Left renal pelvis (tissue), 4 donors: Measurements from ENCODE around the gene DPYSL5. TPM values are rescaled to one million over a fixed set of nuclear protein-coding genes. Genes with fewer than 3 reads are reported as not detected.
"Not testable (repeated sequence)": the region's sequence is repeated elsewhere in the genome, so short reads cannot be mapped to it uniquely, and the experiment has no call there.

Experiments used
- DNase-seq, 4 donors: peaks; one replicate each; pipeline ENCODE4 v3.0.0-alpha.2; 2013; ENCODE audit warnings: low read depth in 4 of 4, low spot score in 3 of 4
- polyA plus RNA-seq, 4 donors: library from polyadenylated mRNA; unstranded; fragments of 120-200 nt; gene quantifications; one replicate each; pipeline ENCODE4 v1.2.1, GENCODE V29; 2013; ENCODE audit not compliant: insufficient read length in 4 of 4

DPYSL5 gene
- 1 to 10 TPM; 2.3 to 8.5 (median 5.5) TPM for polyA plus RNA-seq

GRCh38 chr2:26847655-26848335 lies at the start of gene DPYSL5:
TSS of gene DPYSL5 (plus strand) at chr2:26848132. CDS start at chr2:26898500, 50,368 bp downstream.
- DNase-seq, result no peak

DNA sequence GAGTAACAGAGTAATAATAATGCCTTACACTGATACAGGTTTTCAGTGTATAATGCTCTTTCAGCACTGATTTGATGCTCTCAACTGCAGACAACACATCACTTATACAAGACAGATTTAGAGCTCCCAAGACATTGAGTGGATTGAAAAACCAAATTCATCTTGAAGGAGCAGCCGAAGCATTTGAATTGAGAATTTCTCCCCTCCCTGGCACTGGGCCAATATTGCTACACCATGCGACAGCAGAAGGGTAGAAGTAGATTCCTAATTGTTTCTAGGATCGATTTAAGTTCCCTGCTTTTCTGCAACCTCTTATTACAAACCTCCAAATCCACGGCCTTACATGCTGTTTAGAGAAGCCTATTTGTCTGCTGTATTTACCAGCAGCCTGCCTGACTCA lies 46.6 kb upstream of the DPYSL5 start:
- DNase-seq, result no peak

GRCh38 chr2:26801796-26802195 lies 46.1 kb upstream of the DPYSL5 start:
- no peak for DNase-seq

DNA sequence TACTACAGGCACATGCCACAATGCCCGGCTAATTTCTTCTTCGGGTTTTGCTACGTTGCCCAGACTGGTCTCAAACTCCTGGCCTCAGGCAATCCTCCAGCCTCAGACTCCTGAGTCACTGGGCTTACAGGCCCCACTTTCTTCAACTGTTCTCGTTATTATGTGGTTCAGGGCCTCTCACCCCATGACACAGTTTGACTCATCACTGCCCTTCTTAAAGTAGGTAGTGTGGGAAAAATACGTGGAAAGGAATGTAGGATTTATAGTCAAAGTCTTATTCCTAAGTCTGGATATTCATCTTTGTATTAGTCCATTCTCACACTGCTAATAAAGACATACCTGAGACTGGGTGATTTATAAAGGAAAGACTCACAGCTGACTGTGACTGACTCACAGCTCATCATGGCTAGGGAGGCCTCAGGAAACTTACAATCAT lies 42.7 kb upstream of the DPYSL5 start:
- no peak for DNase-seq

- DNase-seq, result peak in 1 of 4 donors; percentile 30
Observed at GRCh38 chr2:26807788-26808460, 40.0 kb upstream of the DPYSL5 start.

DNA sequence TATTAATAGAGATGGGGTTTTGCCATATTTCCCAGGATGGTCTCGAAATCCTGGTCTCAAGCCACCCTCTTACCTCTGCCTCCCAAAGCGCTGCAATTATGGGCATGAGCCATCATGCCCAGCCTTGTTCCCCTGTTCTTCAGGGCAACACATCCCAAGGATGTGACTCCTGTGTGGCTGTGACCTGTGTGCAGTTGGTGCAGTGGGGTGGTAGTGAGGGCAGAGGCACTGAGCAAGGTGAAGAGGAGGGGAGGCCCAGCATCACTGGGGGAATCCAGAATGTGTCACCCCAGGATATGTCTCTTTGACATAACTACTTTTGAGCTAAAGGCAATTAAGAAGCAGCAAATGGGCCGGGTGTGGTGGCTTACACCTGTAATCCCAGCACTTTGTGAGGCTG lies 38.7 kb upstream of the DPYSL5 start:
- DNase-seq, result no peak

GRCh38 chr2:26809876-26810577 lies 37.9 kb upstream of the DPYSL5 start:
- DNase-seq, result no peak

DNA sequence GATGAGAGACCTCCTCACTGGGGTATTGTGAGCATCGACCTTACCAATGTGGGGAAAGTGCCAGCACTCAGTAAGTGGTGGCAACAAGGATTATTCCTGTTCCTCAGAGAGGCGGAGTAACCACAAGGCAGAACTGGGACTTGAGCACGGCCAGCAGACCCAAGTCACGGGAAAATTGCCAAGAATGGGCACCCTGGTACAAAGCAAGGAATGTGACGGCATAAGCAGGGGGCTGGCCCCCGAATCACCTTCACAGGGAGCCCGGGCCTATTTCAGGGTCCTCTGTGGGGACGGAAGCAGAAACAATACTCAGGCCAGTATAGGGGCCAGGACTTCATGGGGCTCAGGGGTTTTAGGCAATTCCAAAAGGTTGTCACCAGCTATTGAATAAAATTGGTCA lies 36.7 kb upstream of the DPYSL5 start:
- DNase-seq, result no peak

DNA sequence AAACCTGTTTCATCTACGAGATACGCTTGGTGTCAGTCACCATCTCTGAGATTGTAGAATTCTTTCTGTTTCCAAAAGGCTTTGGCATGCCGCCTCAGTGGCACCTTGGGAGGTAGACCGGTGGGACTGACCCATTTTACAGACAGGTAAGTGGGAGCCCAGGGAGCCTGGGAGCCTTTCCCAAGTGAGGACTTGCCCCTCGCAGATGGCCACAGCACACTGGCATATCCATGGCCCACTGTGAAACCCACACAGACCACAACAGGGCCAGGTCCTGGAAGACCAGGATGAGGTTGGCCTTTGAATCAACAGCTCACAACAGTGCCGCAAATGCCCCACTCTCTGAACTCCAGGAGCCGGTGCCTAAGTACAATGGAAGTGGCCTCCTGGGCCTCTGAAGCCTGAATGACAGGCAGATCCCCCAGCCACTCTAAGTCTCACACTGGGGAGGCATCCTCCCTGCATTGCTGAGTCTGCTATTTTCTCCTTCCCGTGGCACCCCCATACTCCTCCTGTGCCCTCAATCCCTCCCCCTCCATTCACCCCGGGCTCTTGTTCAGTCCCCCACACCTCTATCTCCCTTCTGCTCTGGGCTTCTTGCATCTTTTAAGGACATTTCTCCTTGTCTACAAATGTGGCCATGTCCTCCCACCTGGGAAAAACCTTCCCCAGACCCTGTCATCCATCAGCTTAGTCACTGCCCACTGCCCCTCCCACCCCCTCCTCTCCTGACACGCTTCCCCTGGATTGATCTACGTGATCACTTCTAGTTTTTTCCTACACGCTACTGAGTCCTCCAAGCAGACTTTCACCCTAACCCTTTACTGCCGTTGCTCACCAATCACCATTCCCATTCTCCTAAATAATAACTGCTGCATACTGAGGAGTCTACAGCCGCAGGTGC lies 35.9 kb upstream of the DPYSL5 start:
- DNase-seq, result no peak

DNA sequence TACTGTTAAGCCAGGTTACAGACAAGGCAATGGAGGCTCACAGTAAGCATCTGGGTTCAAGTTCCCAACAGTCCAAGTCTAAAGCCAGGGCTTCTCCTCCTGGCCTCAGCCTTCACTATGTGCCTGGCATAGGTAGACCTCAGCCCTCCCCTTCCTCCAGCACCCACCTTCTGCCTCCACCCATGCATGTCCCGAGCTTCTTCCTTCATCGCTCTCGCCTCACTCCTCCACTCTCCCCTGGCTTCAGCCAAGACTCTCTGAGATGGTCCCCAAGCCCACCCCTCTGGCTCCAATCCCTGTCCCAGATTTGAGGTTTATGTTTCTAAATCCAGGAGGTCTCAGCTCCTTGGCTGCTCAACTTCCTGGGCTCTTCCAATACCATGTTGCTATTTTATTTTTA lies 35.2 kb upstream of the DPYSL5 start:
- no peak for DNase-seq

DNA sequence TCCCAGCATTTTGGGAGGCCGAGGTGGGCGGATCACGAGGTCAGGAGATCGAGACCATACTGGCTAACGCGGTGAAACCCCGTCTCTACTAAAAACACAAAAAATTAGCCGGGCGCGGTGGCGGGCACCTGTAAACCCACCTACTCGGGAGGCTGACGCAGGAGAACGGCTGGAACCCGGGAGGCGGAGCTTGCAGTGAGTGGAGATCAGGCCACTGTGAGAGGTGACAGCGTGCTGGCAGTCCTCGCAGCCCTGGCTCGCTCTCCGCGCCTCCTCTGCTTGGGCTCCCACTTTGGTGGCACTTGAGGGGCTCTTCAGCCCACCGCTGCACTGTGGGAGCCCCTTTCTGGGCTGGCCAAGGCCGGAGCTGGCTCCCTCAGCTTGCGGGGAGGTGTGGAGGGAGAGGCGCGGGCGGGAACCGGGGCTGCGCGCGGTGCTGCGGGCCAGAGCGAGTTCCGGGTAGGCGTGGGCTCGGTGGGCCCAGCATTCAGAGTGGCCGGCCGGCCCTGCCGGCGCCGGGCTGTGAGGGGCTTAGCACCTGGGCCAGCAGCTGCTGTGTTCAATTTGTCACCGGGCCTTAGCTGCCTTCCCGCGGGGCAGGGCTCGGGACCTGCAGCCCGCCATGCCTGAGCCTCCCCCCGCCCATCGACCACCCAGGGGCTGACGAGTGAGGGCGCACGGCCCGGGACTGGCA lies 33.7 kb upstream of the DPYSL5 start:
- not testable (repeated sequence) for DNase-seq

DNA sequence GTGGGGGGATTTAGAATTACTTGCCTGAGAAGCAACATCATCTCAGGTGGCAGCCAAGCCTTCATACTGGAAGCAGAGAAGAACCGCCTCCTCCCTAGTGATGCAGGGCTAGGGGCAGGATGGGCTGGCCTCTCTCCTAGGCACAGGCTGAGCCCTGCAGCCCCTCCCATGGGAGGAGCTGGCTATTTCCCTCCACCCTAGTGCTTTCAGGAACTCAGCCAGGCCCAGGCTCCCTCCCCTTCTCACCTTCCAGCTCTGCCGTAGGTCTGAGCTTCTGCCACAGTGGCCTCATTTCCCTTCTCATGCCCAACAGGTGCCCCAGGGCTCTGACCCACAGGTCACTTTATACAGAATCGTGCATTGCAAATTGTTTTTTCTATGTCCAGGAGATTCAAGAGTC lies 31.0 kb upstream of the DPYSL5 start:
- DNase-seq, result no peak

- no peak for DNase-seq
Observed at GRCh38 chr2:26818255-26818654, 29.7 kb upstream of the DPYSL5 start.

GRCh38 chr2:26818972-26819371 lies 29.0 kb upstream of the DPYSL5 start:
- no peak for DNase-seq

- no peak for DNase-seq
Observed at GRCh38 chr2:26820932-26821331, 27.0 kb upstream of the DPYSL5 start.

DNA sequence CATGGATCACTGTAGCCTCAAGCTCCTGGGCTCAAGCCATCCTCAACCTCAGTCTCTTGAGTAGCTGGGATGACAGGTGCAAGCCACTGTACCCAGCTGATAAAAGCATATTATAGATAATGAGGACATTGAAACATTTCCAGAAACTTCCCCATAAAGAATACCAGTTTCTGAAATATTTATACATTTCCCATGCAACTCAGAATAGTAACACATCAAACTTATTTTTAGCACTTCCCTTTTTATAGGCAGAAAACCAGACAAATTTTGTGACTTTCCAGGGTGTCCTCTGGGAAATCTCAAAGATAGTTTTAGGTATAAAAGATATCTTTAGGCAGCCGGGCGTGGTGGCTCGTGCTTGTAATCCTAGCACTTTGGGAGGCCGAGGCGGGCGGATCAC lies 25.1 kb upstream of the DPYSL5 start:
- DNase-seq, result no peak

DNA sequence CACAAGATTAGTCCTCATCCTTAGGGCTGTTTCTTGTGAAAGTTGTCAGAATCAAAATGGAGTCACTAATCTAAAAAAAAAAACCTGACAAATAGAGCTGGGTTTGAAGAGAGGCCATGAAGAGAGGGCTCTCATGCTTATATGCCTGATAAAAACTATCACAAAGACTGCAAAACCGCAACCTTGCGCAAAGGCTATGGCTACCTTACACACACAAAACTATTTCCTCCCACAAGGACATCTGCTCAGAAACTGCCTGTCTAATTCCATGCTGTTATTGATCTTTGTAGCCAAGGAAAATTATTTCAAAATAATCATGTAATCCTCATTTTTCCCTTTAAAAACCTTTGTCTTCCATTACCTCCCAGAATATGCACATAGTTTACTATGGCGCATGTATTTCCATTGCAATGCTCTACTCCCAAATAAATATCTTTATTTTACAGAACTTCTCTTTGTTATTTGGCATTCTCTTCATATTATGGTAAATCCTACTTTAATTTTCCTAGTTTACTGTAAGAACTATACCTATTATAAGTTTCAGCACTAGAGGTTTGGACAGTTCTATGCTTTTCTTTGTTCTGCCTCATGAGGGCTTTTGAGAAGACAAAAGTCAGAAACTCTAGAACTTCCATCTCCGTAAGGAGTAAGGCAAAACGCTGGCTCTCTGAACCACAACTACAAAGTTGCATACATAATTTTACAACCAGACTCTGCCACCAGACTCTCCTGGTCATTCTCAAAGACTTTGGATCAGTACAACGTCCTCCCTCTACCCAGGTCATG lies 9.6 kb upstream of the DPYSL5 start:
- DNase-seq, result peak in 1 of 4 donors; percentile 44

GRCh38 chr2:26840937-26841610 lies 6.9 kb upstream of the DPYSL5 start:
- no peak for DNase-seq

DNA sequence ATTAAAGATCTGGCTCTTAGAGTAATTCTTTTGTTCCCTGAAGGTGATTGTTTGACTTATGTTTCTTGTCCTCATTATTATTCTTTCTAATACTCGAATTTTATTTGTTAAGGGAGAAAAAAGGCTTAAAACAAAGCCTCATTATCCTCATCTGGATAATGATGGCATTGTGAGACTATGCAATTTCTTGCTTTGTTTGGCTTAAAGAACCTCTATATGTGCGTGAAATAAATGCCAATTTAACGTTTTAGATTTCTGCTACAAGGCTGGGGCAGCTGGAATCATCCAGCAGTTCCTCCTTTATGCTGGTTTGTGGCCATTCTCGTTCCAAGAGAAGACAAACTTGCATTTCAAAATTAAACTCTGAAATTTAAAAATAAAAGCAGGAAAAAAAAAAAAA lies 4.9 kb upstream of the DPYSL5 start:
- no peak for DNase-seq
